Transverse colon (tissue), 4 donors: Measurements from ENCODE around the gene STIP1.

Experiments
- POLR2A ChIP-seq: fragments of 450-650 bp; IDR thresholded peaks from one replicate; pipeline ENCODE4 v1.6.1; 2016; ENCODE audit warnings: antibody characterized with exemption, mild to moderate bottlenecking, moderate library complexity
- POLR2AphosphoS5 ChIP-seq, 3 donors: sonication (generic); formaldehyde crosslinking; IDR thresholded peaks; one replicate each; pipeline ENCODE4 v1.6.1; 2016; ENCODE audit warnings: antibody characterized with exemption in 3 of 3
- TF ChIP-seq, protein P1 (sequence below), 5 experiments: fragments of 200-600 bp in 3 of 5; fragments of 450-650 bp in 2 of 5; sonication (generic) in 3 of 5; IDR thresholded peaks; 1 replicate in 2 of 5; 2 replicates in 3 of 5; pipeline ENCODE4 v1.5.1; 2016 to 2017; ENCODE audit warnings: antibody characterized with exemption in 5 of 5, inconsistent platforms in 3 of 5, mild to moderate bottlenecking in 2 of 5, moderate library complexity in 1 of 5

- TF ChIP-seq, protein P1, sequence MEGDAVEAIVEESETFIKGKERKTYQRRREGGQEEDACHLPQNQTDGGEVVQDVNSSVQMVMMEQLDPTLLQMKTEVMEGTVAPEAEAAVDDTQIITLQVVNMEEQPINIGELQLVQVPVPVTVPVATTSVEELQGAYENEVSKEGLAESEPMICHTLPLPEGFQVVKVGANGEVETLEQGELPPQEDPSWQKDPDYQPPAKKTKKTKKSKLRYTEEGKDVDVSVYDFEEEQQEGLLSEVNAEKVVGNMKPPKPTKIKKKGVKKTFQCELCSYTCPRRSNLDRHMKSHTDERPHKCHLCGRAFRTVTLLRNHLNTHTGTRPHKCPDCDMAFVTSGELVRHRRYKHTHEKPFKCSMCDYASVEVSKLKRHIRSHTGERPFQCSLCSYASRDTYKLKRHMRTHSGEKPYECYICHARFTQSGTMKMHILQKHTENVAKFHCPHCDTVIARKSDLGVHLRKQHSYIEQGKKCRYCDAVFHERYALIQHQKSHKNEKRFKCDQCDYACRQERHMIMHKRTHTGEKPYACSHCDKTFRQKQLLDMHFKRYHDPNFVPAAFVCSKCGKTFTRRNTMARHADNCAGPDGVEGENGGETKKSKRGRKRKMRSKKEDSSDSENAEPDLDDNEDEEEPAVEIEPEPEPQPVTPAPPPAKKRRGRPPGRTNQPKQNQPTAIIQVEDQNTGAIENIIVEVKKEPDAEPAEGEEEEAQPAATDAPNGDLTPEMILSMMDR (IDR thresholded peaks at IDR 0.05): no peak
- no peak for TF ChIP-seq POLR2AphosphoS5 (IDR thresholded peaks at IDR 0.05)
- TF ChIP-seq POLR2A: no peak
Measured at GRCh38 chr11:64244966-64245365, 59.0 kb downstream of the STIP1 start.
